Astrocyte (in vitro differentiated cells and primary cell): ENCODE data around the gene RFC2. TPM values are rescaled to one million over a fixed set of nuclear protein-coding genes. Genes with fewer than 3 reads are reported as not detected.

Experiments
- DNase-seq: peaks from one replicate; pipeline ENCODE4 v3.0.0-alpha.2; 2010; ENCODE audit warnings: low read depth
- FAIRE-seq: peaks from 2 replicates; lab custom pipeline; 2011; peaks lifted over from hg19 to GRCh38; lab: Jason Lieb, UNC
- H2AFZ ChIP-seq: 2 replicates; pipeline ENCODE4 v1.6.0; 2012; ENCODE audit warnings: low read depth, low read length, inconsistent platforms
- H3K27ac ChIP-seq: 2 replicates; pipeline ENCODE4 v1.5.1; 2011; ENCODE audit warnings: low read depth, low read length, inconsistent platforms
- H3K27me3 ChIP-seq: 2 replicates; pipeline ENCODE4 v1.6.0; 2011; ENCODE audit warnings: low read length, inconsistent platforms; ENCODE audit not compliant: insufficient read depth
- H3K36me3 ChIP-seq: 2 replicates; pipeline ENCODE4 v1.5.1; 2011; ENCODE audit warnings: low read length, inconsistent platforms; ENCODE audit not compliant: insufficient read depth
- H3K4me1 ChIP-seq: 2 replicates; pipeline ENCODE4 v1.5.1; 2011; ENCODE audit warnings: low read length, inconsistent platforms; ENCODE audit not compliant: insufficient read depth
- H3K4me2 ChIP-seq: 2 replicates; pipeline ENCODE4 v1.6.0; 2012; ENCODE audit warnings: low read length, inconsistent platforms
- H3K4me3 ChIP-seq: 2 replicates; pipeline ENCODE4 v1.5.1; 2011; ENCODE audit warnings: low read depth, mild to moderate bottlenecking, low read length, inconsistent platforms; ENCODE audit not compliant: insufficient read depth
- H3K79me2 ChIP-seq: 2 replicates; pipeline ENCODE4 v1.6.0; 2012; ENCODE audit warnings: mild to moderate bottlenecking, low read length, inconsistent platforms; ENCODE audit not compliant: insufficient read depth
- H3K9ac ChIP-seq: 2 replicates; pipeline ENCODE4 v1.6.0; 2012; ENCODE audit warnings: mild to moderate bottlenecking, low read length, inconsistent platforms
- H3K9me3 ChIP-seq: 2 replicates; pipeline ENCODE4 v1.5.1; 2012; ENCODE audit warnings: low read depth, mild to moderate bottlenecking, low read length, inconsistent platforms; ENCODE audit not compliant: insufficient read depth
- H4K20me1 ChIP-seq: 2 replicates; pipeline ENCODE4 v1.6.0; 2012; ENCODE audit warnings: low read length, inconsistent platforms; ENCODE audit not compliant: insufficient read depth
- H3K27ac Mint-ChIP-seq: one replicate; pipeline ENCODE4 v1.8.0; 2021; ENCODE audit warnings: mild to moderate bottlenecking, mixed read lengths; ENCODE audit not compliant: unreplicated experiment
- H3K27me3 Mint-ChIP-seq: one replicate; pipeline ENCODE4 v1.8.0; 2021; ENCODE audit warnings: low read depth, mixed read lengths; ENCODE audit not compliant: unreplicated experiment
- H3K36me3 Mint-ChIP-seq: one replicate; pipeline ENCODE4 v1.8.0; 2021; ENCODE audit warnings: low read depth, mixed read lengths; ENCODE audit not compliant: unreplicated experiment
- H3K4me1 Mint-ChIP-seq: one replicate; pipeline ENCODE4 v1.8.0; 2021; ENCODE audit warnings: low read depth, mixed read lengths; ENCODE audit not compliant: unreplicated experiment
- H3K4me3 Mint-ChIP-seq: one replicate; pipeline ENCODE4 v1.8.0; 2021; ENCODE audit warnings: mild to moderate bottlenecking, moderate library complexity, mixed read lengths; ENCODE audit not compliant: unreplicated experiment
- H3K9me3 Mint-ChIP-seq: one replicate; pipeline ENCODE4 v1.8.0; 2021; ENCODE audit warnings: mild to moderate bottlenecking, mixed read lengths; ENCODE audit not compliant: unreplicated experiment
- EZH2 ChIP-seq: IDR thresholded peaks from 2 replicates; pipeline ENCODE4 v1.6.1; 2012; ENCODE audit warnings: mild to moderate bottlenecking, low read length, inconsistent platforms; ENCODE audit not compliant: insufficient read depth
- total RNA-seq: library from RNA; stranded (reverse); gene quantifications from 2 replicates; pipeline ENCODE4 v1.2.1, GENCODE V29; 2021
- TF ChIP-seq, protein P1 (sequence below): IDR thresholded peaks from 2 replicates; pipeline ENCODE4 v1.5.1; 2011; ENCODE audit warnings: low read depth, mild to moderate bottlenecking, inconsistent platforms, low read length, moderate library complexity; ENCODE audit not compliant: insufficient read depth

The RFC2 gene
- total RNA-seq, 1 donor from 2014 or later, result 12.3 TPM

- Histone ChIP-seq H3K27me3 (no peaks in the 10 kb centered on the region), H3K79me2 (no peaks in the 10 kb centered on the region), H4K20me1 (no peaks in the 10 kb centered on the region), H3K4me3 (peak overlapping the region; percentile 51), H3K4me1 (peaks cover 17% of the 10 kb centered on the region), H3K27ac (no peak overlapping the region), H3K9me3 (no peaks in the 10 kb centered on the region), H3K9ac (peak overlapping the region; percentile 61), H3K36me3 (no peaks in the 10 kb centered on the region), H3K4me2 (peak overlapping the region; percentile 86), H2AFZ (peak overlapping the region; percentile 58)
- DNase-seq (peak; percentile 70), FAIRE-seq (no peak)
- H3K9me3 Mint-ChIP-seq, result no peaks in the 10 kb centered on the region
- peak overlapping the region; percentile 46 for H3K4me3 Mint-ChIP-seq
- no peaks in the 10 kb centered on the region for H3K27me3 Mint-ChIP-seq
- no peaks in the 10 kb centered on the region for H3K36me3 Mint-ChIP-seq
- H3K27ac Mint-ChIP-seq, result peak overlapping the region; percentile 34
- H3K4me1 Mint-ChIP-seq, result peaks cover 11% of the 10 kb centered on the region
- no peak for TF ChIP-seq EZH2
- TF ChIP-seq, protein P1, sequence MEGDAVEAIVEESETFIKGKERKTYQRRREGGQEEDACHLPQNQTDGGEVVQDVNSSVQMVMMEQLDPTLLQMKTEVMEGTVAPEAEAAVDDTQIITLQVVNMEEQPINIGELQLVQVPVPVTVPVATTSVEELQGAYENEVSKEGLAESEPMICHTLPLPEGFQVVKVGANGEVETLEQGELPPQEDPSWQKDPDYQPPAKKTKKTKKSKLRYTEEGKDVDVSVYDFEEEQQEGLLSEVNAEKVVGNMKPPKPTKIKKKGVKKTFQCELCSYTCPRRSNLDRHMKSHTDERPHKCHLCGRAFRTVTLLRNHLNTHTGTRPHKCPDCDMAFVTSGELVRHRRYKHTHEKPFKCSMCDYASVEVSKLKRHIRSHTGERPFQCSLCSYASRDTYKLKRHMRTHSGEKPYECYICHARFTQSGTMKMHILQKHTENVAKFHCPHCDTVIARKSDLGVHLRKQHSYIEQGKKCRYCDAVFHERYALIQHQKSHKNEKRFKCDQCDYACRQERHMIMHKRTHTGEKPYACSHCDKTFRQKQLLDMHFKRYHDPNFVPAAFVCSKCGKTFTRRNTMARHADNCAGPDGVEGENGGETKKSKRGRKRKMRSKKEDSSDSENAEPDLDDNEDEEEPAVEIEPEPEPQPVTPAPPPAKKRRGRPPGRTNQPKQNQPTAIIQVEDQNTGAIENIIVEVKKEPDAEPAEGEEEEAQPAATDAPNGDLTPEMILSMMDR, result no peak
These were observed 15.6 kb upstream of the RFC2 start for GRCh38 chr7:74269757-74270277.

DNA sequence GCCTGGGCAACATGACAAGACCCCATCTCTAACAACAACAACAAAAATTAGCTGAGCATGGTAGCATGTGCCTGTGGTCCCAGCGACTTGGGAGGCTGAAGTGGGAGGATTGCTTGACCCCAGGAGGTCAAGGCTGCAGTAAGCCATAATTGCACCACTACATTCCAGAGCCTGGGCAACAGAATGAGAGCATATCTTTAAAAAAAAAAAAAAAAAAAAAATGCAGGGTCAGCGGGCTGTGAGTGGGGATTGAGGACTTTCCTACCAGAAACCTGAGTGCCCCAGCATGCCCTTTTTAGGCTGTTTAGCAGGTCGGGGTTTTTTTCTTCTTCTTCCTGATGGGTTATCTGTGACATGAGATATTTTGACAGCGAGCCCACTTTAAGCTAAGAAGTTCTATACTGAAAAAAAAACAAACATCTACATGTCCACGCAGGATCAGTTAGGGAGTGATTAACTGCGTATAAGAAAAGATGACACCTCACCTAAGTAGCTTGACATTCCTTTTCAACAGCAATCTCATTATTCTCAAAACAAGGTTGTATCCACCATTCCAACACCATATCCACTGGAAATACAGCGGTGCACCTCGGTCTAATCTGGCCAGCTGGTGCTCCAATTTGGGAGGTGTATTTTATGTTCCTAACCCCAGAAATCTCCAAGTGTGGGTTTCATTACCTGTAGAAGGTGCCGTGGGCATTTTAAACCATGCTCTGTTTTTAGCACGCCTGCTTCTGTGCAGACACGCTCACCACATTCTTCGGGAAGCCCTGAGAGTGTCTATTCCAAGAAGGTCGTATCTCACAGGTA, 13.8 kb upstream of the RFC2 start:
- TF ChIP-seq, protein P1, result no peak
- no peak for TF ChIP-seq EZH2
- Histone ChIP-seq H4K20me1 (no peaks in the 10 kb centered on the region), H3K36me3 (no peaks in the 10 kb centered on the region), H3K27me3 (no peaks in the 10 kb centered on the region), H2AFZ (no peak overlapping the region), H3K27ac (no peak overlapping the region), H3K79me2 (no peaks in the 10 kb centered on the region), H3K9me3 (no peaks in the 10 kb centered on the region), H3K4me1 (peaks cover 14% of the 10 kb centered on the region), H3K9ac (no peak overlapping the region), H3K4me3 (no peak overlapping the region), H3K4me2 (no peak overlapping the region)
- Mint-ChIP-seq H3K27ac (no peak overlapping the region), H3K4me1 (peaks cover 8% of the 10 kb centered on the region), H3K27me3 (no peaks in the 10 kb centered on the region), H3K36me3 (no peaks in the 10 kb centered on the region), H3K9me3 (no peaks in the 10 kb centered on the region), H3K4me3 (no peak overlapping the region)
- DNase-seq (no peak), FAIRE-seq (no peak)
